HEK293 (cell line): ENCODE data around the gene TLL2.

Source experiments
- HOXA7 ChIP-seq: sonication (generic); formaldehyde crosslinking; IDR thresholded peaks from 2 replicates; pipeline ENCODE4 v1.8.1; 2022; ENCODE audit warnings: missing genetic modification reagents, borderline replicate concordance
- KLF10 ChIP-seq: fragments of 450-650 bp; IDR thresholded peaks from 2 replicates; pipeline ENCODE4 v1.5.1; 2018; ENCODE audit warnings: missing biosample characterization, mild to moderate bottlenecking, missing genetic modification characterization
- YY1 ChIP-seq: fragments of 450-650 bp; formaldehyde crosslinking; IDR thresholded peaks from 2 replicates; pipeline ENCODE4 v1.5.1; 2018; ENCODE audit warnings: missing biosample characterization, missing genetic modification characterization
- ZFP37 ChIP-seq: fragments of 450-650 bp; formaldehyde crosslinking; IDR thresholded peaks from 2 replicates; pipeline ENCODE4 v1.5.1; 2016; ENCODE audit warnings: missing biosample characterization, missing genetic modification characterization
- ZIC2 ChIP-seq: fragments of 450-650 bp; formaldehyde crosslinking; IDR thresholded peaks from 2 replicates; pipeline ENCODE4 v1.5.1; 2016; ENCODE audit warnings: missing biosample characterization, missing genetic modification characterization
- ZNF530 ChIP-seq: fragments of 450-650 bp; formaldehyde crosslinking; IDR thresholded peaks from 2 replicates; pipeline ENCODE4 v1.5.1; 2016; ENCODE audit warnings: low read depth, missing biosample characterization, missing genetic modification characterization
- ZNF558 ChIP-seq: fragments of 450-650 bp; formaldehyde crosslinking; IDR thresholded peaks from 2 replicates; pipeline ENCODE4 v1.5.1; 2016; ENCODE audit warnings: missing biosample characterization, missing genetic modification characterization
- ZNF600 ChIP-seq: fragments of 450-650 bp; formaldehyde crosslinking; IDR thresholded peaks from 2 replicates; pipeline ENCODE4 v1.5.1; 2016; ENCODE audit warnings: missing biosample characterization, missing genetic modification characterization
- ZNF629 ChIP-seq: fragments of 450-650 bp; formaldehyde crosslinking; IDR thresholded peaks from 2 replicates; pipeline ENCODE4 v1.5.1; 2017; ENCODE audit warnings: missing biosample characterization, missing genetic modification characterization
- ZNF777 ChIP-seq: fragments of 450-650 bp; formaldehyde crosslinking; IDR thresholded peaks from 2 replicates; pipeline ENCODE4 v1.5.1; 2017; ENCODE audit warnings: missing biosample characterization, missing genetic modification characterization, borderline replicate concordance
- TF ChIP-seq, protein P1 (sequence below): fragments of 450-650 bp; formaldehyde crosslinking; IDR thresholded peaks from 2 replicates; pipeline ENCODE4 v1.5.1; 2016; ENCODE audit warnings: missing biosample characterization, missing genetic modification characterization
- TF ChIP-seq, protein P2 (sequence below): fragments of 450-650 bp; formaldehyde crosslinking; IDR thresholded peaks from 2 replicates; pipeline ENCODE4 v1.5.1; 2016; ENCODE audit warnings: missing biosample characterization, missing genetic modification characterization
- TF ChIP-seq, protein P3 (sequence below): fragments of 450-650 bp; formaldehyde crosslinking; IDR thresholded peaks from 2 replicates; pipeline ENCODE4 v1.5.1; 2016; ENCODE audit warnings: missing biosample characterization, missing genetic modification characterization
- TF ChIP-seq, protein P4 (sequence below): fragments of 450-650 bp; formaldehyde crosslinking; IDR thresholded peaks from 2 replicates; pipeline ENCODE4 v1.5.1; 2016; ENCODE audit warnings: missing biosample characterization, missing genetic modification characterization

DNA sequence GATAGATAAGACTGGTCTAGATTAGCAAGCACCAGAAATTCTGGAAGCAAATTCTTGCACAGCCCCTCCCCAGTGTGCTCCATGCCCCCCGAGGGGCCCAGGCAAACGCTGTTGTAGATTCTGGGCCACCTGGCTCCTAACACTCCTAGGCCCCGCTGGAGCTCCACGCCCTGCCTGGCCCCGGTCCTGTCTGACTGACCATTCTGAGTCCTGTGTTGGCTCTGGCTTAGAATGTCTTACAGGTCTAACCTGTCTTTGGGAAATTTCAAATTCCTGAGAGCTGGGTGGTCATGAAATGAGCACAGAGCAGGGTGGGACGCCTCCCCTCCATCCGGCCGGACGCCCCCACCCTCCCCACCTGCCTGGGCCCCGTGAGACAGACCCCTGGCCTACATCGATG lies 142.4 kb downstream of the TLL2 start:
- TF ChIP-seq, protein P1, sequence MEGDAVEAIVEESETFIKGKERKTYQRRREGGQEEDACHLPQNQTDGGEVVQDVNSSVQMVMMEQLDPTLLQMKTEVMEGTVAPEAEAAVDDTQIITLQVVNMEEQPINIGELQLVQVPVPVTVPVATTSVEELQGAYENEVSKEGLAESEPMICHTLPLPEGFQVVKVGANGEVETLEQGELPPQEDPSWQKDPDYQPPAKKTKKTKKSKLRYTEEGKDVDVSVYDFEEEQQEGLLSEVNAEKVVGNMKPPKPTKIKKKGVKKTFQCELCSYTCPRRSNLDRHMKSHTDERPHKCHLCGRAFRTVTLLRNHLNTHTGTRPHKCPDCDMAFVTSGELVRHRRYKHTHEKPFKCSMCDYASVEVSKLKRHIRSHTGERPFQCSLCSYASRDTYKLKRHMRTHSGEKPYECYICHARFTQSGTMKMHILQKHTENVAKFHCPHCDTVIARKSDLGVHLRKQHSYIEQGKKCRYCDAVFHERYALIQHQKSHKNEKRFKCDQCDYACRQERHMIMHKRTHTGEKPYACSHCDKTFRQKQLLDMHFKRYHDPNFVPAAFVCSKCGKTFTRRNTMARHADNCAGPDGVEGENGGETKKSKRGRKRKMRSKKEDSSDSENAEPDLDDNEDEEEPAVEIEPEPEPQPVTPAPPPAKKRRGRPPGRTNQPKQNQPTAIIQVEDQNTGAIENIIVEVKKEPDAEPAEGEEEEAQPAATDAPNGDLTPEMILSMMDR (tag by site-specific recombination), result no peak
- TF ChIP-seq ZFP37 (tag by site-specific recombination), result no peak
- TF ChIP-seq ZNF558 (tag by site-specific recombination), result no peak
- TF ChIP-seq ZNF600 (tag by site-specific recombination), result no peak
- TF ChIP-seq, protein P2, sequence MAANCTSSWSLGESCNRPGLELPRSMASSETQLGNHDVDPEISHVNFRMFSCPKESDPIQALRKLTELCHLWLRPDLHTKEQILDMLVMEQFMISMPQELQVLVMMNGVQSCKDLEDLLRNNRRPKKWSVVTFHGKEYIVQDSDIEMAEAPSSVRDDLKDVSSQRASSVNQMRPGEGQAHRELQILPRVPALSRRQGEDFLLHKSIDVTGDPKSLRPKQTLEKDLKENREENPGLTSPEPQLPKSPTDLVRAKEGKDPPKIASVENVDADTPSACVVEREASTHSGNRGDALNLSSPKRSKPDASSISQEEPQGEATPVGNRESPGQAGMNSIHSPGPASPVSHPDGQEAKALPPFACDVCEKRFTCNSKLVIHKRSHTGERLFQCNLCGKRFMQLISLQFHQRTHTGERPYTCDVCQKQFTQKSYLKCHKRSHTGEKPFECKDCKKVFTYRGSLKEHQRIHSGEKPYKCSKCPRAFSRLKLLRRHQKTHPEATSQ (tag by site-specific recombination), result no peak
- no peak for TF ChIP-seq ZNF777 (tag by site-specific recombination)
- TF ChIP-seq KLF10, result no peak
- TF ChIP-seq, protein P3, sequence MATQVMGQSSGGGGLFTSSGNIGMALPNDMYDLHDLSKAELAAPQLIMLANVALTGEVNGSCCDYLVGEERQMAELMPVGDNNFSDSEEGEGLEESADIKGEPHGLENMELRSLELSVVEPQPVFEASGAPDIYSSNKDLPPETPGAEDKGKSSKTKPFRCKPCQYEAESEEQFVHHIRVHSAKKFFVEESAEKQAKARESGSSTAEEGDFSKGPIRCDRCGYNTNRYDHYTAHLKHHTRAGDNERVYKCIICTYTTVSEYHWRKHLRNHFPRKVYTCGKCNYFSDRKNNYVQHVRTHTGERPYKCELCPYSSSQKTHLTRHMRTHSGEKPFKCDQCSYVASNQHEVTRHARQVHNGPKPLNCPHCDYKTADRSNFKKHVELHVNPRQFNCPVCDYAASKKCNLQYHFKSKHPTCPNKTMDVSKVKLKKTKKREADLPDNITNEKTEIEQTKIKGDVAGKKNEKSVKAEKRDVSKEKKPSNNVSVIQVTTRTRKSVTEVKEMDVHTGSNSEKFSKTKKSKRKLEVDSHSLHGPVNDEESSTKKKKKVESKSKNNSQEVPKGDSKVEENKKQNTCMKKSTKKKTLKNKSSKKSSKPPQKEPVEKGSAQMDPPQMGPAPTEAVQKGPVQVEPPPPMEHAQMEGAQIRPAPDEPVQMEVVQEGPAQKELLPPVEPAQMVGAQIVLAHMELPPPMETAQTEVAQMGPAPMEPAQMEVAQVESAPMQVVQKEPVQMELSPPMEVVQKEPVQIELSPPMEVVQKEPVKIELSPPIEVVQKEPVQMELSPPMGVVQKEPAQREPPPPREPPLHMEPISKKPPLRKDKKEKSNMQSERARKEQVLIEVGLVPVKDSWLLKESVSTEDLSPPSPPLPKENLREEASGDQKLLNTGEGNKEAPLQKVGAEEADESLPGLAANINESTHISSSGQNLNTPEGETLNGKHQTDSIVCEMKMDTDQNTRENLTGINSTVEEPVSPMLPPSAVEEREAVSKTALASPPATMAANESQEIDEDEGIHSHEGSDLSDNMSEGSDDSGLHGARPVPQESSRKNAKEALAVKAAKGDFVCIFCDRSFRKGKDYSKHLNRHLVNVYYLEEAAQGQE, result no peak
- TF ChIP-seq HOXA7 (CRISPR knock-in tag), result no peak
- no peak for TF ChIP-seq ZIC2 (tag by site-specific recombination)
- no peak for TF ChIP-seq YY1 (tag by site-specific recombination)
- no peak for TF ChIP-seq ZNF629 (tag by site-specific recombination)
- TF ChIP-seq, protein P4, sequence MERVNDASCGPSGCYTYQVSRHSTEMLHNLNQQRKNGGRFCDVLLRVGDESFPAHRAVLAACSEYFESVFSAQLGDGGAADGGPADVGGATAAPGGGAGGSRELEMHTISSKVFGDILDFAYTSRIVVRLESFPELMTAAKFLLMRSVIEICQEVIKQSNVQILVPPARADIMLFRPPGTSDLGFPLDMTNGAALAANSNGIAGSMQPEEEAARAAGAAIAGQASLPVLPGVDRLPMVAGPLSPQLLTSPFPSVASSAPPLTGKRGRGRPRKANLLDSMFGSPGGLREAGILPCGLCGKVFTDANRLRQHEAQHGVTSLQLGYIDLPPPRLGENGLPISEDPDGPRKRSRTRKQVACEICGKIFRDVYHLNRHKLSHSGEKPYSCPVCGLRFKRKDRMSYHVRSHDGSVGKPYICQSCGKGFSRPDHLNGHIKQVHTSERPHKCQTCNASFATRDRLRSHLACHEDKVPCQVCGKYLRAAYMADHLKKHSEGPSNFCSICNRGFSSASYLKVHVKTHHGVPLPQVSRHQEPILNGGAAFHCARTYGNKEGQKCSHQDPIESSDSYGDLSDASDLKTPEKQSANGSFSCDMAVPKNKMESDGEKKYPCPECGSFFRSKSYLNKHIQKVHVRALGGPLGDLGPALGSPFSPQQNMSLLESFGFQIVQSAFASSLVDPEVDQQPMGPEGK (tag by site-specific recombination), result no peak
- TF ChIP-seq ZNF530 (tag by site-specific recombination), result no peak
